Parathyroid adenoma (tissue), 2 donors: ENCODE results near the gene SLC31A2.
"Not testable (repeated sequence)": the region's sequence is repeated elsewhere in the genome, so short reads cannot be mapped to it uniquely, and the experiment has no call there.

Experiments
- H2AFZ ChIP-seq: fragments of 300-600 bp; sonication (generic); one replicate; pipeline ENCODE4 v1.7.0; 2017; ENCODE audit warnings: antibody characterized with exemption, mild to moderate bottlenecking
- H3K27ac ChIP-seq: fragments of 300-600 bp; sonication (generic); one replicate; pipeline ENCODE4 v1.7.0; 2017
- H3K27me3 ChIP-seq: fragments of 300-600 bp; sonication (generic); one replicate; pipeline ENCODE4 v1.7.0; 2017; ENCODE audit warnings: low read length; ENCODE audit not compliant: control insufficient read depth, insufficient read depth
- H3K36me3 ChIP-seq: fragments of 300-600 bp; sonication (generic); one replicate; pipeline ENCODE4 v1.7.0; 2017; ENCODE audit warnings: low read length; ENCODE audit not compliant: control insufficient read depth, insufficient read depth
- H3K4me1 ChIP-seq: fragments of 300-600 bp; sonication (generic); one replicate; pipeline ENCODE4 v1.7.0; 2017; ENCODE audit warnings: control low read depth
- H3K4me2 ChIP-seq: fragments of 300-600 bp; sonication (generic); one replicate; pipeline ENCODE4 v1.7.0; 2017; ENCODE audit warnings: low read length
- H3K4me3 ChIP-seq: fragments of 300-600 bp; sonication (generic); one replicate; pipeline ENCODE4 v1.7.0; 2017; ENCODE audit warnings: low read depth, low read length
- H3K79me2 ChIP-seq: fragments of 300-600 bp; sonication (generic); one replicate; pipeline ENCODE4 v1.7.0; 2017; ENCODE audit warnings: control low read depth
- H3K9ac ChIP-seq: fragments of 300-600 bp; sonication (generic); one replicate; pipeline ENCODE4 v1.7.0; 2017; ENCODE audit warnings: mild to moderate bottlenecking
- H3K9me3 ChIP-seq: fragments of 300-600 bp; sonication (generic); one replicate; pipeline ENCODE4 v1.7.0; 2017; ENCODE audit warnings: low read length; ENCODE audit not compliant: control insufficient read depth
- CTCF ChIP-seq: fragments of 300-600 bp; sonication (generic); IDR thresholded peaks from one replicate; pipeline ENCODE4 v1.7.0; 2017; ENCODE audit warnings: antibody characterized with exemption, mild to moderate bottlenecking
- donor health status: primary hyperparathyroidism.

The SLC31A2 gene

GRCh38 chr9:113143432-113144227 is 7.2 kb upstream of the SLC31A2 start:
- no peak overlapping the region for H3K4me3 ChIP-seq
- peak overlapping the region; percentile 42 for H2AFZ ChIP-seq
- H3K4me2 ChIP-seq, result peak overlapping the region; percentile 2
- peak overlapping the region; percentile 100 for H3K27ac ChIP-seq
- H3K27me3 ChIP-seq, result no peaks in the 10 kb centered on the region
- no peaks in the 10 kb centered on the region for H3K9me3 ChIP-seq
- TF ChIP-seq CTCF, result no peak
- no peaks in the 10 kb centered on the region for H3K36me3 ChIP-seq
- no peak overlapping the region for H3K9ac ChIP-seq
- no peaks in the 10 kb centered on the region for H3K79me2 ChIP-seq
- H3K4me1 ChIP-seq, result peaks cover 63% of the 10 kb centered on the region

- H3K4me2 ChIP-seq, result peak overlapping the region; percentile 32
- no peaks in the 10 kb centered on the region for H3K36me3 ChIP-seq
- no peaks in the 10 kb centered on the region for H3K9me3 ChIP-seq
- no peak overlapping the region for H2AFZ ChIP-seq
- H3K4me3 ChIP-seq, result no peak overlapping the region
- no peak for TF ChIP-seq CTCF
- H3K79me2 ChIP-seq, result peaks cover 23% of the 10 kb centered on the region
- H3K27me3 ChIP-seq, result no peaks in the 10 kb centered on the region
- H3K9ac ChIP-seq, result no peak overlapping the region
- peak overlapping the region; percentile 100 for H3K27ac ChIP-seq
- peaks cover 51% of the 10 kb centered on the region for H3K4me1 ChIP-seq
Observed at GRCh38 chr9:113148372-113148705, 2.5 kb upstream of the SLC31A2 start.

- Histone ChIP-seq H3K27me3 (no peaks in the 10 kb centered on the region), H3K36me3 (no peaks in the 10 kb centered on the region), H3K79me2 (peaks cover 28% of the 10 kb centered on the region), H3K9ac (peak overlapping the region; percentile 37), H3K4me2 (peak overlapping the region; percentile 32), H2AFZ (no peak overlapping the region), H3K4me3 (peak overlapping the region; percentile 8), H3K27ac (peak overlapping the region; percentile 100), H3K9me3 (no peaks in the 10 kb centered on the region), H3K4me1 (peaks cover 48% of the 10 kb centered on the region)
- TF ChIP-seq CTCF, result peak; percentile 47
Observed at GRCh38 chr9:113148781-113149510, 1.9 kb upstream of the SLC31A2 start.

- peaks cover 32% of the 10 kb centered on the region for H3K79me2 ChIP-seq
- peak overlapping the region; percentile 37 for H3K9ac ChIP-seq
- not testable (repeated sequence) for H3K27me3 ChIP-seq, H3K36me3 ChIP-seq, H3K4me2 ChIP-seq, H3K9me3 ChIP-seq, H2AFZ ChIP-seq
- H3K27ac ChIP-seq, result peak overlapping the region; percentile 100
- H3K4me1 ChIP-seq, result peaks cover 52% of the 10 kb centered on the region
- peak overlapping the region; percentile 8 for H3K4me3 ChIP-seq
Observed at GRCh38 chr9:113149561-113149960, 1.2 kb upstream of the SLC31A2 start.
